Stimulated activated CD8-positive, alpha-beta memory T cell treated with anti-CD3 and anti-CD28 coated beads, Interleukin-12 subunit alpha, Interleukin-12 subunit beta, amount 100 ng/mL, for 24 hours (primary cell): ENCODE measurements around the gene HSPA12B.

ENCODE experiments used
- DNase-seq: peaks from one replicate; pipeline ENCODE4 v3.0.0-alpha.2; 2020; ENCODE audit errors: extremely low read depth

Gene HSPA12B

DNA sequence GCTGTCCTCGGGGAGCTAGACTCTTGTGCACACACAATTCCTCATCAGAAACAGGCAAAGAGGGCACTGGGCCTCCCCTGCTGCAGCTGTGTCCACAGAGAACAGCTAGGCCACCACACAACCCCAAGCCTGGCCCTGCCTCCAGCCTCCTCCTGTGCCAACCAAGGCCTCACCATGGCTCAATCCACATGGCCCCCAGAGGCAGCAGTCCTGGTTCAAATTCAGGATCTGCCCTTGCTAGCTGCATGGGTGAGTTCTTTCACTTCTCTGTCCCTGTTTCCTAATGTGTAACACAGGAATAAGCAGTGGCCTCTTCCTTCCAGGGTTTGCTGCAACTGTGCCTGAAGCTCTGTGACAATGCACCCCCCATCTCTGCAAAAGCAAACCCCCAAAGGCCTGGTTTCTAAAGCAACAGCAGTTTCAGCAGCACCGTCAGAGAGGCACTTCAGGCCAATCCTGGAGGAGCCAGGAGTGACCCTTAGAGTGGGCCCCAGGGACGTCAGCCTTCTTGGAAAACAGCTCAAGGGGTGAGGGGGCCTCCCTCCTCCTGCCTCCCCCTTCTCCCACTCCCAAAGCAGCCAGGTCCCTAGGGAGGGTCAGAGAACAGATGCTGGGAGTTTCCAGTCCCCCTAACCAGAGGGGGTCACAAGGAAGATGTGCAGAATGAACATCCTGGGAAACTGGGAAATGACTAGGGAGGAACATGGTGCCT, 32.8 kb downstream of the HSPA12B start:
- DNase-seq, result no peak

DNA sequence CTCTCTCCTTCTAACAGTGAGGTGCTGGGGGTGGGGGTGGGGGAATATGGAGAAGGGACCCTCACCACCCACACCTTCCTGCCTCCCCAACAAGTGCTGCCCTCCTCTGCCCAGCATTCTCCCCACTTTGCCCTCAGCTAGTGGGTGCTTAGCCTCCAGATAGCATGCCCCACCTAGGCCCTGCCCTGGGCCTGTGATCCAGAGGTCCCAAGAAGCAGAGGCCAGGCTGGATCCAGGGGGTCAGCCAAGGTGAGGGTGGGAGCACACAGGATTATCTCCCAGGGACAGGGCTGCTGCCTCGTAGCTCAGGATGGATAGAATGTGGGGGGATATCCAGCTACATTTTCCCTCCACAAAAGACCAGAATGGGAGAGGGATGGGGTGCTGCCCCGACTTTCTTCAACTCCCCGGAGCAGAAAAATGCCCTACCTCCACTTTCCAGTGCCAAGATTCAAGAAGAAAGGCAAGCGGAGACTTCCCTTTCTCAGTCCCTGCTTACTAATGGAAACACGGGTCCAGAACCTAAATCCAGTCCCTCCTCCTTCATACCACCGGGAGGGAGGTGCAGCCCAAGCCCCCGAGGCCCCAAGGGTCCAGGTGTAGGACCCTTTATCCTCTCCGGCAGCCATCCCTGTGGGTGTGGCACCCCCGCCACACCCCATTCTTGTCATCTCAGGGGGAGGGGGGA, 34.1 kb downstream of the HSPA12B start:
- no peak for DNase-seq

DNA sequence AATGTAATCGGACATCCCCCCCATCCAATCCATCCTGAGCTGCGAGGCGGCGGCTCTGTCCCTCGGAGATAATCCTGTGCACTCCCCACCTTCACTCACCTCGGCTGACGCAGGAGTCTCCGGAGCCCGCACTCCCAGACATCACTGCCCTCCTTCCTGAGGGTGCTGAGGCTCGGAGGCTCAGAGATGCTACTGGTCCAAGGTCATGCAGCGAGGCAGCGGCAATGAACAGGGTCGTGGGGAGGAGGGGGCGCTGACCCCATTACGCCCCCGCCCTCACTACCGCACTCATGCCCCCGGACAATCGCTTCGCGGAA, 34.6 kb downstream of the HSPA12B start:
- DNase-seq, result no peak

DNA sequence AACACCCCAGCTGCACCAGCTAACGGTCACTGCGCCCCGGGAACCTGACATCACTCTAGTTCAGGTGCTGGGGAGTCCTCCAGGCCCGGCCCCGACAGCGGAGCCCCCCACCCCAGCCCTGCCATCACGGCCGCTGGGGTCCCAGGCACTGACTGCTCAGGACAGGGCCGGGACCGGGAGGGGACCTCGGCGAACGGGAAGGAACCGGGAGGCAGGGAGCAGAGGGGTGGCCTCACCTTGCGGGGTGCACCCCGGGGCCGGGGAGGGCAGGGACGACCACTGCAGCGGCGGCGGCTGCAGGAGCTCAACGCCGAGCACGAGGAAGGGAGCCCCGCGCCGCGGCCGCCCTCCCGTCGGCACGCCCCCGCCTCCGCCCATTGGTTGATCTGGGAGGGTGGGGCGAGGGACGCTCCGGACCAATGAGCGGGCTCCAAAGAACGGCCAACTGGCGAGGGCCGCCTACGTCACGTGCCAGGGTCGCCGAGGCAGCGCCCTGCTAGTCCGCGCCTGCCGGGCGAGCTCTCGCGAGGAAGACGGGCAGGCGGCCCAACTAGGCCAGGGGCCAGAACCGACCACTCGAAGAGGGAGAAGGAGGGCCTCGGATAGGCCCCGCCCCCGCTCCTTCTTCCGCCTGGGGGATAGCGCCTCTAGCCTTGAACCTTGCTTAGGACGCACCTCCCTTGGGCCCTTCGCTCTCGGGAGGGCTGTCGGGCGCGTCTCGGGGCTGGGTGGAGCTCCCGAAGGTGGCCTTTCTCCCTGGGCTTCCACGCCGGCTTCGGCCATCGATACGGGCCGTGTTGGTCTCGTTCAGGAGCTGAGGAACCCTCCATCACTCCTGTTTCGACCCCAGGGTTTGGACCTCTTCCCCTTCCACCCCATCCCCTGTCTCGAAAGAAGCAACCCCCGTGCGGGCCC, 35.2 kb downstream of the HSPA12B start, which contains the start of gene ADISSP:
TSS of gene ADISSP (minus strand) at position 327 of the 915 bp plus-strand sequence. CDS start 7,653 bp downstream, outside the sequence.
- DNase-seq, result peak; percentile 94

DNA sequence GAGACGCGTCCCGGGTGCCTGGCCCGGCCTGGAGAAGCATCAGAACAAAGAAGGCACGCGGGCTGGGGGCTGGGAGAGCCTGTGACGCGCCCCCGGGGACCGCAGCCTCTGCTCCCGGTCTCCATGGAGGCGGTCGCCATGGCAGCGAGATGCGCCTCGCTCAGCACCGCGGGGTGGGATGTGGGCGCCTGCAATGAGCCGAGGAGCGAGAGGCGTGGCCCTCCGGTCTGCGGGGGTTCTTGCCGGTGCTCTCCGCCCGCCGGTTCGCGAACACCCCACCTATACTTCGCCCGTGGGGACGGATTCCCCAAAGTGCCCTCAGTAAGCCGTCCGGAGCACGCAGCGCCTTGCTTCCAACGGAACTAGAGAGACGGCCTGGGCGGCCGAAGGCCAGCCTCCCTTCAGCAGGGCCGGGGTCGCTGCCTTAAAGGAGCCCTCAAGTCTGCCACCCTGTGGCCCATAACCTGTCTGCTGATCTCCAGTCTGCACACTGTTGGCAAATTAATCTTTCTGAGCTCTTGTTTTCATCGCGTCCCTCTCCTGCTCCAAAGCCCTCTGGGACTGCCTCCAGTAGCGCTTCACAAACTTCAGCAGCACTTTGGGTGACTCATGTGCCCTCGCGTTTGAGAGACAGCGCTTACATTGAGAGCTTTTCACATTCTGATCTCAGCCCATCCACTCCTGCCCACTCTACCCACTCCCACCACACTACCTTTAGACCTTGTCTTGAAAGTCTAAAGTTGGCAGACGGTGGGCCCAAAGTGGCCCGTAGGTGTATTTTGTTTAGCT, 36.1 kb downstream of the HSPA12B start:
- DNase-seq, result peak; percentile 57

DNA sequence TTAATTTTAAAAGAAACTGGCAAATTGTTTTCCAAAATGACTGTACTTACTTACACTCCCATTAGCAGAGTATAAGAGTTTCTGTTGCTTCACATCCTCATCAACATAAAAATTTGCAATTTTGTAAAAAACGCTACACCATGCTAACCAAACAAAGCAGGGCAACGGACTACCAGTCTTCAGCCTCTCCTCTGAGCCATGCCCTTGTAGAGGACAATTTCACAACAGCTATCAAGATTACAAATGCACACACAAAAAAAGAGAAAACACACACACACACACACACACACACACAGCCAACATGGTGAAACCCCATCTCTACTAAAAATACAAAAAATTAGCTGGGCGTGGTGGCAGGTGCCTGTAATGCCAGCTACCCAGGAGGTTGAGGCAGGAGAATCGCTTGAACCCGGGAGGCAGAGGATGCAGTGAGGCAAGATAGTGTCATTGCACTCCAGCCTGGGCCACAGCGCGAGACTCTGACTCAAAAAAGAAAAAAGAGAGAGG, 39.1 kb downstream of the HSPA12B start:
- DNase-seq, result no peak

DNA sequence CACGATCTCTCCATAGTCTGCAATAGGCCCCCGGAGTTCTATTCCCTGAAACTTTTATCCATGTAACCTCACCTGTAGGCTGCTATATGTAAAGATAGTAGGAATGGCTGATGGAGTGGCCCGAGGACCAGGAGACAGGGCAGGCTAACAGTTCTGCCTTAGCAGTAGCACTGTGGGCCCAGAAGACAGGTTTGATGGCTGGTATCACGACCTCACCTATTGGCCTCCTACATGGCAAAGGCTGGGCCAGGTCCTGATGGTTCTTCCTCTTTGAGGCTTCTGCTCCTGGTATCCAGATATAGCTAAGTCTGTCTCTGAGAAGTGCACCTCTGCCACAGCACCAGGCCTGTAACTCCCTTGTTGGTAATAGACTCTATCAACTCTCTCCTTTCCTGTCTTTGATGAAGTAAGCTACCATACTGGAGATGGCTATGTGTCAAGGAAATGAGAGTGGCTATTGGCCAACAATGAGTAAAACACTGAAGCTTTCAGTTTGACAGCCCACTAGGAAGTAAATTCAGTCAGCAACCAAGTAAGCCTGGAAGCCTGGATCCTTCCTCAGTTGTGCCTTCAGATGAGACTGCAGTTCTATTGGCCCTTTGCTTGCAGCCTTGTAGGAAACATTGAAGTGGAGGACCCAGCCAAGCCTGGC, 43.1 kb downstream of the HSPA12B start:
- DNase-seq, result no peak

DNA sequence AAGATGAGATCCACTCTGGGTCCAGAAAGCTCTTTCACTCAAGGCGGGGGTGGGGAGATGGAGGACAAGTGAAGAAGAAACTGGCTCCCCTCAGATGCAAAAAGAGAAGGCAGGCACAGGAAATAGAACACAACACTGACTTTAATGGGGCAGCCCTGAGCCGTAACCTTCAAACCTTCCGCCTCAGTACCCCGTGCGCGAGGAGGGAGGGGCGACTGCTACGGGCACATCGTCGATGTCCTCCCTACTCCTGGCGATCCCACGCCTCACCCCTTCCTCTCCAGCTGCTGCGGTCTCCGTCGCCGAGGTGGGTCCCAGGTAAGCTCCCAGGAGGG, 44.9 kb downstream of the HSPA12B start:
- no peak for DNase-seq

DNA sequence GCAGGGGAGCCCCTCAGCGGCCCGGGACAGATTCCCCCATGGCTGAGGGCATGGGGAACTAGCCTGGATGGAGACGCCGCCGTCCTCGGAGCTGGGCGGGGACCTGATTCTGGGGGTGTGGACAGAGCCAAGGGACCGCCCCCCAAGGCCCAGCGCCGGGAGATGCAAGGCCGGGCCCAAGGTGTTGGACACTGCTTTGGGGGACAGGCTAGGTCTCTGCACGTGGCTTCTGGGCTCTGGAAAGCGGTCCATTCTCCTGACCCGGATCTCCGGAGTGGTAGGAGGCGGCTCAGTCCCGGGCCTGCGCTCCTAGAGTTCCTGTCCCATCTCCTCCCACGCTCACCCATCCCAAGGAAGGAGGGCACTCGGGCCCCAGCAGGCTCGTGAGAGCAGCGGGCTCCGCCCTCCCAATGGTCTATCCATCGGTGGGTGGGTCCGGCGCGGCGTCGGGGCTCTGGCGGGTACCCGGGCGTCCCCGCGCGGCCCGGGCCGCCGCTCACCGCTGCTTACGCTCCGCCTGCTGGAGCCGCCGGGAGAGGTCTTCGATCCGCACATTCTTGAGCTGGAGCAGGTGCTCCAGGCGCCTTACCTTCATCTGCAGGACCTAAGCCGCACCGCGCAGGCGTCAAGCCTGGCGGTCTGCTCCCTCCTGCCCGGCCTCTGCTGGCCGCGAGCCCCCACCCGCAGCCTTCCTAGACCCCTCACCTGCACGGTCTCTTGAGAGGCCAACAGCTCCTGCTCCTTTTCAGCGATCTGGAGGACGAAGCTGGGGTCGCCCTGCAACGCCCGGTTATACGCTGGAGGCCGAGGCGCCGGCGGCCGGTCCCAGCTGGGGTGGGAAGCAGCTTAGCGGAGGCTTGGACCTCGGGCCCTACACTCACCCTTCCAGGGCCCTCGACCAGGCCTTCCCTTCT, 45.5 kb downstream of the HSPA12B start:
- DNase-seq, result no peak

DNA sequence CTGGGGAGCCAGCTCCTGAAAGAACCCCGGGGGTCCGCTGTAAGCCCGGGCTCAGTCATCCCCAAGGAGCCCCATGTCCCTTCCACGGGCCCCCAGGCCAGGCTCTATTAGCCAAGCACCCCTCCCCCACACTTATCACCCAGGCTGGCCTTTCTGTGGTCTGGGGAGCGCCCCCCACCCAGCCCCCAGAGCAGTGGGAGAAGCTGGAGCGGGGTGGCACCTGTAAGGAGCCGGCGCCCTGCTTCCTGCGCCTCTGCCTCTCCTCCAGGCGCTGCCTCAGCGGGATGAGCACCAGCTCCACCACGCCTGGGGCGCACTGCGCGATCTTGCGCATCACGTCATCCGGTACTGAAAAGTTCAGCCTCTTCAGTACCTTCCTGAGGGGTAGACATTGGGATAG, 46.5 kb downstream of the HSPA12B start:
- DNase-seq, result no peak

DNA sequence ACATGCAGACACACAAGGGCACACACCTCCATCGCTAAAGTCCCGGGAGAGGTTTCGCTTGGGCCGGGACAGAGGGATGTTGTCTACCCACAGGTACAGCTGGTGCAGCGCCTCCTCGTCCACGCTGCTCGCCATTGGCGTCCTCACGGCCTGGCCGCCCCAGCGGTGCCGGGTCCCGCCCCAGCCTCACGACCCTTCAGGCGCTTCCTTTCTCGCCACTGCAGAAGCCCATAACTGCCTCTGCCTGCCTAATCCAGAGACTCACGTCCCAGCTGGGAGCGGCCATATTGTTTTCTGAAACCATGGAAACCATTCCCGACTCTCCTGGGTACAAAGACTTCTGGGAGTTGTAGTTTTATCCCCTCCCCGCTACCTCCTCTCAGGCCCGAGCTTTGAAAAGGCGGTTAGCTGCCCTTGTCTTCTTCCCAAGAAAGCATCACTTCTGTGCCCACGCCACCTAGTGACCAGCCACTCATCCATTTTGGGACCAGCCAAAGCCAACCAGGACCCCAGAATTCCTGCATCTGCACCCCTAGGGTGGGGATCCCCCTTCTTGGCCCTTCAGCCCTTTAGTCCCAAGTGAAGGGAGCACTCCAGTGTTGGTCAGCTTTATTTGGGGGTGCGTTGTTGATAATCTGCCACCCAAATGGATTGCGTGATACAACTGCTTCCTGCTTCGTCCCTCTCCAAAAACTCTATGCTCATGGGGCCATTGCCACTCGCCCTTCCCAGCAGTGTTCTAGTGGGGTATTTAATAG, 48.8 kb downstream of the HSPA12B start, which contains the start of gene SPEF1:
TSS of gene SPEF1 (minus strand) at position 296 of the 758 bp plus-strand sequence. CDS start at position 135, 161 bp downstream.
- DNase-seq, result no peak

DNA sequence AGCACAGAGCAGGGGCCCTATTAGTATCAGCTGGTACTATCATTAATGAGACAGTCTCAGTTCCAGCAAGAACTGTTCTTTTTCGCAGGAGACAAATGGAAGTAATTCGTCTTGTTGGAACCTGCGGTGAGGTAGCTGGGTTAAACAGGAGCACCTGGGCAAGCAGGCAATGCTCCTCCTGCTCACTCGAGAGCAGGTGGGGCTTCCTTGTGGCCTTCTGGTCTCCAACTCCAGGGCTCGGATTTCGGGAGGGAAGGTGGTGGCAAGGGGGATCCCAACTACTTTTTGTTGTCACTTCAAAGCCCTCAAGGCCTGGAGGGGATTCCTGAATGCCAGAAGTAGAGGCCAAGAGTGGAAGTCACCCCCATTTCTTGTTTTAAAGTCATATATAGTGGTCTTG, 50.1 kb downstream of the HSPA12B start:
- no peak for DNase-seq

DNA sequence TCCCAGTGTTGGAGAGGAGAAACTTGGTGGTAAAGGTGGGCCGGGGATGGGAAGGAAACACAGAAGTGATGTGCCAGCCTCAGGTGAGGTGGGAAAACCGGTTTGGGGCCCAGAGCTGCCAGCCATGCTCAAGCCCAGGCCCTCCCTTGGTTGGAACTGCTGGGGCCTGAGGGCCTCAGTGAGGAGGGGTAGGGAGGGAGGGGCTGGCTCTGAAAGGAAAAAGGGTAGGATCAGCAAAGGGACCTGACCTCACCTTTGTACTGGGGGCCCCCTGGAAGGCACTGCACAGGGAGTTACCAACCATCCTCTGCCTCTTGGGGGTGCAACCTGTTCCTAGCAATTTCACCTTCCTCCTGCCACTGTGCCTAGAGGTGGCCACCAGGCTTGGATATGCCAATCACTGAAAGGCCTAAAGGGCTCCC, 50.6 kb downstream of the HSPA12B start:
- DNase-seq, result no peak

DNA sequence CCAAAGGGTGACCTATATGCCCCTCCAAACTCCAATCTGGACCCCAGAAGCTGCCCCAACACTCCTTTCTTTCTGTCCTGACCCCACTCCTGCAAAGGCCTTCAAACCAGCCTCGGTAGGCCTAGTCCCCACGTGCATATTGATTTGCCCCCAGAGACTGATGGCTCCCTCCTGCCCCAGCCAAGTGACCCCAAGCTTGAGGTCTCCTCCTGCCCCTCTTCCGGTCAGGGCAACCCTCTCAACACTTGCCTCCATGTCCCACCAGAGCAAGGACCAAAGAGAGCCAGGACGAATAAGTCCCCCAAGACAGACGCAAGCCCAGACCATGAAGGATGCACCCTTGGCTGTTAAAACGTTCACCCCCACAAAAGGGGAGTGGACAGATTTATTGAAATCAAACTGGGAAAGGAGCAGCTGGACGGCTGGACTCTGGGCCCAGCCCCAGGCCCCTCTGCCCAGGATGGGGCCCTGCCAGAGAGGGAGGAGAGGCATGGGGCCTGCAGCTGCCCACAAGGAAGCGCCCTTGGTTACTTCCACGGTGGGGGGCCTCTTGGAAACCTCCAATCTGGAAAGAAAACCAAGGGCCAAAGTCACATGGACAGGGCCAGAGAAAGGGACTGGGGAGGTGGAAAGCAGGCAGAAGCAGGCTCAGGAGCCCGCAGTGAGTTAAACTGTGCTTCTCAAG, 51.2 kb downstream of the HSPA12B start:
- DNase-seq, result no peak

DNA sequence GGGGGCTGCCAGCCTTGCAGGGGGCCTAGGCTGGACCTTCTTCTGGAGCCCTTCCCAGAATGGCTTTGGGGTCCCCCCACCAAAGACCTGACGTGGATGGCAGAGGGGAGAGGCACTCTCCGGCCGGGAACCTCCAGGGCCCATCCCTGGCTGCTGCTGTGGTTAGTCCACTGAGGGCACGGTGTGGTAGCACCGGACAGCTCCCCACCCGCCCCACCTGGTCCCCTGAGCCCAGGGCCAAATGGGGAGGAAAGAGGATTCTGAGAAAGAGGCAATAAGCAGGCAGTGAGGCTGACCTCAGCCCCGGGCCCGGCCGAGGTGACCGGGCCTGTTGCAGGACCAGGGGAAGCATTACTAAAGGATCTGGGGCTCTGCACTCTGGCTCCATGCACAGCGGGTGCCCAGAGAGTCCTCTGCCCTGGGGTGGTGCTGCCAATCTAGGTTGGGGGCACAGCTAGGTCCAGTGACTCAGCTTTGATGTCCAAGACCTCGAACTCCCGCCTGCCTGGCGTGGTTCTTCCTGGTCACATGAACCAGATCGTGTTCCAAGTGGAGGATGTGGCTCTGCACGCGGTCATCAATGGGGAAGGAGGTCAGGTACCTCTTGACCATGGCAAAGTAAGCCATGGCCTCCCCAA, 51.9 kb downstream of the HSPA12B start:
- no peak for DNase-seq

DNA sequence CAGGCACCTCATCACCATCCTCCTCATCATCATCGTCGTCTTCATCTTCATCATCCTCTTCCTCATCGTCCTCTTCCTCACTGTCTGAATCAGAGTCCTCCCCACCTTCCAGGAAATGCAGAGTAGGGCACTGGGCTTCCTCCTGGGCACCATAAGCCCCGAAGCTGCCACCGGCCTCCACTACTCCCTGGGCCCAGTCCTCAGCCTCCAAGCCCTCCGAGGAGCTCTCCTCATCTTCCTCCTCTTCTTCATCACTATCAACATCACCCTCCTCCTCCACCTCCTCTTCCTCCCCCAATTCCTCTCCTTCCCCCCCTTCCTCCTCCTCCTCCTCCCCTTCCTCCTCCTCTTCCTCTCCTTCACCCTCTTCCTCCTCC, 52.4 kb downstream of the HSPA12B start:
- DNase-seq, result no peak

DNA sequence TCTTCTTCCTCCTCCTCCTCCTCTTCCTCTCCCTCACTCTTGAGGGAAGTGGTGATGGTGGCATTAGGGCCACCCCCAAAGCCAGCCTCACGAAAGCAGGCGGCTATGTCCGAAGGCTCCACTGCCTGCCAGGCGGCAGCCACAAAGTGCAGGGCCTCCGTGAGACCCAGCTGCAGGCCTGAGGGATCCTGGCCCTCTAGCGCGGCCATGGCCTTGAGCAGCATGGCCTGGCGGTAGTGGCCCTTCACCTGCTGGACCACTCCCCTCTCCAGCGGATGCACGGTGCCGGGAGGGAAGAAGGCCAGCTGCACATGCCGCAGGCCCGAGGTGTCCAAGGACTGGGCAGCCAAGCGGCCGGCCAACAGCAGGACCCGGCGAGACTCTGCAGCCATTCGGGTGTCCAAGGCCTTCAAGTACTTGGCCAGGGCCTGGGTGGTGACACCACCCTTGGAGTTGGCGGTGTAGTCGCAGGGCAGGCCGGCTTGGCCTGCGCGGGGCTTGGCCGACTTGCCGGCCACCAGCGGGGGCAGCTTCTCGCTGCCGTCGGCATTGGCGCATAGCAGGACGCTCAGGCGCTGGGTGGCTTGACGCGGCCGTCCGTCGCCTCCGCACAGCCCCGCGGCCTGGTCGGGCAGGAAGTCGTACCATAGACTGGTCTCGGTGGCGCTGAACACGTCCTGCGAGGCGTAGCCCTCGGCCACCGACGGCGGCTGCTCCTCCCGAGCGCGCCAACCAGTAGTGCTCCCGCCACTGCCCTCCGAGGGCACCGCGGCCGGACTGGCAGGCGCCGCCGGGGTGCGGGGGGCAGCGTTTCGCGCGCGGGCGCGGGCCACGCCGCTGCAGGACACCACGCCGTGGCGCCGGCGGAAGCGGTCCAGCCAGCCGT, 53.0 kb downstream of the HSPA12B start:
- DNase-seq, result no peak
